H1 (cell line): ENCODE results near the gene FLNA. TPM values are rescaled to one million over a fixed set of nuclear protein-coding genes. Genes with fewer than 3 reads are reported as not detected.

Experiments
- CTCF ChIA-PET: fragments of 300-600 bp; sonication (Branson Sonifier 250); formaldehyde crosslinking; loops from one replicate; lab custom pipeline; 2021; ENCODE audit not compliant: partially characterized antibody; lab: Charles Lee
- POLR2A ChIA-PET: fragments of 300-600 bp; sonication (Branson Sonifier 250); formaldehyde crosslinking; loops from one replicate; lab custom pipeline; 2021; ENCODE audit warnings: inconsistent platforms; ENCODE audit not compliant: partially characterized antibody; lab: Charles Lee
- DNase-seq, 2 experiments: peaks; one replicate each; pipeline versions ENCODE4 v3.0.0 to v3.0.0-alpha.2; 2010 to 2022; ENCODE audit warnings: low spot score in 2 of 2, low read depth in 1 of 2, mixed read lengths in 1 of 2
- FAIRE-seq: peaks from 2 replicates; lab custom pipeline; 2011; peaks lifted over from hg19 to GRCh38; lab: Jason Lieb, UNC
- H2AFZ ChIP-seq: 2 replicates; pipeline ENCODE4 v1.8.1; 2012; ENCODE audit warnings: low read length, inconsistent platforms
- H2AK5ac ChIP-seq: 2 replicates; pipeline ENCODE4 v1.6.1; 2013; ENCODE audit warnings: low read depth, low read length
- H2BK120ac ChIP-seq: replicated peaks from 2 replicates; pipeline ENCODE3; 2013; ENCODE audit warnings: low read depth, low read length, inconsistent platforms
- H2BK12ac ChIP-seq: 2 replicates; pipeline ENCODE4 v1.6.1; 2013; ENCODE audit warnings: low read depth, low read length
- H2BK15ac ChIP-seq: 2 replicates; pipeline ENCODE4 v1.6.1; 2013; ENCODE audit warnings: low read length
- H2BK20ac ChIP-seq: 2 replicates; pipeline ENCODE4 v1.6.1; 2013; ENCODE audit warnings: low read length
- H2BK5ac ChIP-seq: 2 replicates; pipeline ENCODE4 v1.6.1; 2013; ENCODE audit warnings: low read depth, low read length
- H3K14ac ChIP-seq: 2 replicates; pipeline ENCODE4 v1.6.1; 2013; ENCODE audit warnings: inconsistent platforms; ENCODE audit not compliant: insufficient read length
- H3K18ac ChIP-seq: 2 replicates; pipeline ENCODE4 v1.6.1; 2013; ENCODE audit warnings: low read length; ENCODE audit errors: extremely low read depth
- H3K23ac ChIP-seq: 2 replicates; pipeline ENCODE4 v1.6.1; 2013; ENCODE audit warnings: inconsistent platforms; ENCODE audit not compliant: insufficient read length
- H3K23me2 ChIP-seq: 2 replicates; pipeline ENCODE4 v1.6.1; 2013; ENCODE audit warnings: low read depth, low read length
- H3K27ac ChIP-seq: 2 replicates; pipeline ENCODE4 v1.6.1; 2011; ENCODE audit warnings: low read depth, low read length, inconsistent platforms
- H3K27me3 ChIP-seq, 4 experiments: replicated peaks in 1 of 4; 1 replicate in 1 of 4; 2 replicates in 3 of 4; pipeline versions ENCODE4 v1.6.1 to v1.8.1; 2011 to 2013; ENCODE audit warnings: low read length in 3 of 4, mild to moderate bottlenecking in 3 of 4, inconsistent platforms in 2 of 4, mixed read lengths in 2 of 4, moderate library complexity in 1 of 4; ENCODE audit not compliant: control insufficient read depth in 3 of 4, insufficient read depth in 3 of 4; ENCODE audit errors: extremely low read depth in 1 of 4
- H3K36me3 ChIP-seq, 4 experiments: 2 replicates each; pipeline versions ENCODE4 v1.6.1 to v1.8.1; 2011 to 2013; ENCODE audit warnings: mild to moderate bottlenecking in 4 of 4, low read length in 3 of 4, moderate library complexity in 2 of 4, control low read depth in 1 of 4, inconsistent platforms in 1 of 4; ENCODE audit not compliant: insufficient read depth in 4 of 4, control insufficient read depth in 2 of 4
- H3K4ac ChIP-seq: replicated peaks from 2 replicates; pipeline ENCODE3; 2013; ENCODE audit warnings: low read length, low read depth, mixed read lengths, inconsistent platforms; ENCODE audit not compliant: insufficient read length
- H3K4me1 ChIP-seq, 4 experiments: replicated peaks in 1 of 4; 1 replicate in 1 of 4; 2 replicates in 3 of 4; pipeline versions ENCODE4 v1.6.1 to v1.8.1; 2011 to 2013; ENCODE audit warnings: low read length in 3 of 4, inconsistent platforms in 2 of 4, mixed read lengths in 1 of 4; ENCODE audit not compliant: insufficient read depth in 4 of 4, control insufficient read depth in 3 of 4
- H3K4me2 ChIP-seq, 2 experiments: 2 replicates each; pipeline versions ENCODE4 v1.6.1 to v1.8.1; 2011 to 2013; ENCODE audit warnings: low read depth in 2 of 2, low read length in 2 of 2, control low read depth in 1 of 2, inconsistent platforms in 1 of 2, mild to moderate bottlenecking in 1 of 2; ENCODE audit not compliant: insufficient read depth in 1 of 2
- H3K4me3 ChIP-seq, 4 experiments: fragments of 200-600, 300-600 bp in 1 of 4; sonication (generic), shearing (Covaris generic), sonication (Bioruptor Twin) in 1 of 4; 2 replicates each; pipeline versions ENCODE4 v1.5.1 to v1.8.1; 2011 to 2016; ENCODE audit warnings: low read length in 4 of 4, low read depth in 3 of 4, control low read depth in 2 of 4, inconsistent platforms in 2 of 4, mild to moderate bottlenecking in 2 of 4, mixed read lengths in 1 of 4, moderate library complexity in 1 of 4; ENCODE audit not compliant: insufficient read depth in 2 of 4; ENCODE audit errors: extremely low read depth in 1 of 4
- H3K56ac ChIP-seq: replicated peaks from 2 replicates; pipeline ENCODE3; 2013; ENCODE audit warnings: low read depth, mild to moderate bottlenecking, mixed read lengths, low read length, inconsistent platforms; ENCODE audit not compliant: insufficient read length
- H3K79me1 ChIP-seq: 2 replicates; pipeline ENCODE4 v1.6.1; 2013; ENCODE audit warnings: low read depth, low read length, control low read depth
- H3K79me2 ChIP-seq, 2 experiments: 2 replicates each; pipeline versions ENCODE4 v1.6.1 to v1.8.1; 2012 to 2013; ENCODE audit warnings: low read length in 2 of 2, mild to moderate bottlenecking in 2 of 2, inconsistent platforms in 1 of 2; ENCODE audit not compliant: insufficient read depth in 2 of 2, control insufficient read depth in 1 of 2
- H3K9ac ChIP-seq, 4 experiments: replicated peaks in 1 of 4; 1 replicate in 1 of 4; 2 replicates in 3 of 4; pipeline versions ENCODE4 v1.6.1 to v1.8.1; 2011 to 2013; ENCODE audit warnings: low read depth in 3 of 4, low read length in 3 of 4, control low read depth in 2 of 4, mild to moderate bottlenecking in 2 of 4, moderate library complexity in 2 of 4, inconsistent platforms in 1 of 4; ENCODE audit errors: extremely low read depth in 1 of 4
- H3K9me3 ChIP-seq, 2 experiments: 2 replicates each; pipeline versions ENCODE4 v1.6.1 to v1.8.1; 2012 to 2013; ENCODE audit warnings: mild to moderate bottlenecking in 2 of 2, moderate library complexity in 2 of 2, control low read depth in 1 of 2, inconsistent platforms in 1 of 2, low read depth in 1 of 2, low read length in 1 of 2, mixed read lengths in 1 of 2; ENCODE audit not compliant: insufficient read depth in 2 of 2
- H4K20me1 ChIP-seq, 2 experiments: replicated peaks in 1 of 2; 2 replicates each; pipeline versions ENCODE3 to v1.8.1; 2011 to 2013; ENCODE audit warnings: inconsistent platforms in 2 of 2, low read length in 2 of 2, mild to moderate bottlenecking in 1 of 2; ENCODE audit not compliant: insufficient read depth in 2 of 2, control insufficient read depth in 1 of 2
- H4K5ac ChIP-seq: 2 replicates; pipeline ENCODE4 v1.6.1; 2013; ENCODE audit warnings: low read length, low read depth, mixed read lengths, inconsistent platforms; ENCODE audit not compliant: insufficient read length
- H4K8ac ChIP-seq: 2 replicates; pipeline ENCODE4 v1.8.0; 2013; ENCODE audit warnings: mild to moderate bottlenecking, moderate library complexity, low read length, inconsistent platforms; ENCODE audit not compliant: insufficient read depth; ENCODE audit errors: extremely low read depth
- H4K91ac ChIP-seq: replicated peaks from 2 replicates; pipeline ENCODE3; 2013; ENCODE audit warnings: low read length, mixed read lengths, inconsistent platforms; ENCODE audit not compliant: insufficient read length
- CHD2 ChIP-seq: IDR thresholded peaks from 2 replicates; pipeline ENCODE4 v1.6.1; 2012; ENCODE audit warnings: low read length, improper control_type of control experiment
- CREB1 ChIP-seq: IDR thresholded peaks from 2 replicates; pipeline ENCODE4 v1.6.1; 2012; ENCODE audit warnings: inconsistent platforms
- EP300 ChIP-seq, 2 experiments: IDR thresholded peaks; 1 replicate in 1 of 2; 2 replicates in 1 of 2; pipeline ENCODE4 v1.6.1; 2011 to 2012; ENCODE audit warnings: low read depth in 2 of 2, low read length in 2 of 2, mild to moderate bottlenecking in 2 of 2, borderline replicate concordance in 1 of 2, inconsistent platforms in 1 of 2, moderate library complexity in 1 of 2
- KDM4A ChIP-seq: IDR thresholded peaks from one replicate; pipeline ENCODE4 v1.7.1; 2012; ENCODE audit warnings: low read depth, mild to moderate bottlenecking, moderate library complexity, low read length, inconsistent platforms; ENCODE audit not compliant: severe bottlenecking
- TAF7 ChIP-seq: optimal IDR thresholded peaks from 2 replicates; pipeline ENCODE3; 2011; ENCODE audit warnings: low read depth, mild to moderate bottlenecking, inconsistent platforms, low read length, moderate library complexity, borderline replicate concordance
- USF2 ChIP-seq: IDR thresholded peaks from 2 replicates; pipeline ENCODE4 v1.6.1; 2011; ENCODE audit warnings: low read length, improper control_type of control experiment
- WGBS, 2 experiments: shearing (Covaris generic) in 1 of 2; methylation state at CpG; one replicate each; pipeline versions ENCODE4 v1.1.6 to v1.1.7; 2013 to 2015; ENCODE audit warnings: low lambda C conversion rate in 2 of 2, mixed read lengths in 2 of 2, inconsistent platforms in 1 of 2, low coverage in 1 of 2, missing lambda C conversion rate in 1 of 2; ENCODE audit not compliant: insufficient replicate concordance in 2 of 2, insufficient coverage in 1 of 2, insufficient read length in 1 of 2; ENCODE audit errors: extremely low coverage in 1 of 2, missing lambda C conversion rate in 1 of 2; 5-methylcytosine and 5-hydroxymethylcytosine counted together
- polyA plus RNA-seq, 7 experiments: library from polyadenylated mRNA; depleted of rRNA in 3 of 7; stranded (reverse) in 5 of 7; unstranded in 2 of 7; fragments of >200 nt in 5 of 7; fragments of 200-250 nt in 2 of 7; gene quantifications; 1 replicate in 5 of 7; 2 replicates in 1 of 7; 4 replicates in 1 of 7; pipeline versions ENCODE4 v1.2.1 to v1.2.3, GENCODE V29; 2011 to 2013; ENCODE audit warnings: missing spikeins in 2 of 7, mixed read lengths in 2 of 7
- total RNA-seq: library from RNA; stranded (reverse); fragmentation: NEBNext Ultra II Directional; extraction: Animal tissue kit (Norgen Biotek cat#: 25700); gene quantifications from 2 replicates; pipeline ENCODE4 v1.2.1, GENCODE V29; 2021
- TF ChIP-seq, protein P1 (sequence below): IDR thresholded peaks from 2 replicates; pipeline ENCODE4 v1.6.1; 2012; ENCODE audit warnings: inconsistent platforms

Gene FLNA
- total and polyA plus RNA-seq, 2 of the 8 experiments (the other 6 are each of a cell fraction or from before 2014, with no cell fraction given) = 315 to 925 TPM

DNA sequence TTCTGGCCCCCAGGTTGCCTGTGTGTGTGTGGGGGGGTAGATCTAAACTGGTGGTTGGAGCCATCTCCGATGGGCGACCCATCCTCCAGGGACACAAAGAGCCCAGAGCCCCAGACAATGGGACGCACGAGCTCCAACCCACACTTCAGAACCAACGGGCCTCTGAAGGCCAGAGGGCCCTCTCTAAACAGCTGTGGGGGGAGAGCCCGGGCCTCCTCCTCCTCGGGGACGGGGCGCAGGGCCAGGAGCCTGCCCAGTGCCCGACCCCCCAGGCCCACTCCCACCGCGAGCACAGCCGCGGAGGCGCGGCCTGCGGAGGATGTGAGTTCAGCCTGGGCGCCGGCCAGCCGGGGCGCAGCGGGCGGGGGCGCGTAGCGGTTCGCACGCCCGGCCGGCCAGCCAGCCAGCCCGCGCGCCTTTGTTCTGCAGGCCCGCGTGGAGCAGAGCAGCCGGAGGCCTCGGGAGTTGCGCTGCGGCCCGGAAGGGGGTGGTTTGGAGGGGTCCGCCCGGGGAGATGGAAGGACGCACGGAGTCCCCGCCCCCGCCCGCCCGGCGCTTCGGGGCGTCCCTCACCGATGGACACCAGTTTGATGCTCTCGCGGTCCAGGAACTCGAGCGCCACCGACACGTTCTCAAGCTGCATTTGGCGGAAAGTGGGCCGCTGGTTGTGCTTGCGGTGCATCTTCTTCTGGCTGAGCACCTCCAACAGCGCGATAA lies 4.0 kb downstream of the FLNA start:
- ChIA-PET POLR2A (interaction anchor here (0.6 to 11.8 kb wide), 13 partner anchors 11 to 399 kb away, joined by 3 to 348 read pairs (median 3); partner anchors contain the start of genes DNASE1L1, EMD, HCFC1 and RPL10), CTCF (interaction anchor here (0.5 kb wide), 1 partner anchor 166 kb away, joined by 3 read pairs; no protein-coding TSS in a partner anchor)
- Histone ChIP-seq H3K56ac (peak overlapping the region; percentile 82), H4K5ac (peak overlapping the region; percentile 67), H2AK5ac (peak overlapping the region; percentile 48; the same call in 1 of the 2 replicates), H4K8ac (peak overlapping the region; percentile 93), H4K91ac (peak overlapping the region; percentile 91), H3K9ac (peak overlapping the region; percentile 92 to 97 (median 94)), H3K9me3 (no peaks in the 10 kb centered on the region), H3K4me1 (peaks cover 0 to 18% (median 11%) of the 10 kb centered on the region in 4 experiments; a peak in 6 of 7 replicates), H3K79me2 (peaks cover 8 to 50% of the 10 kb centered on the region in 2 experiments; a peak in 3 of 4 replicates), H2BK120ac (no peak overlapping the region), H3K36me3 (peaks cover 17 to 37% (median 26%) of the 10 kb centered on the region in 4 experiments), H3K4me2 (peak overlapping the region; percentile 82 to 86), H2BK12ac (0 out of 2 replicates have a peak overlapping the region, but pooled peaks have one; percentile 50), H2BK5ac (peak overlapping the region; percentile 96), H2BK20ac (no peak overlapping the region), H3K18ac (peak overlapping the region; percentile 90; the same call in 1 of the 2 replicates), H3K4me3 (peak overlapping the region; percentile 82 to 96 (median 90)), H3K23ac (no peak overlapping the region), H3K4ac (no peak overlapping the region), H3K14ac (no peak overlapping the region), H4K20me1 (peaks cover 11 to 20% of the 10 kb centered on the region in 2 experiments), H3K23me2 (peaks cover 5% of the 10 kb centered on the region; the same call in 1 of the 2 replicates), H3K27ac (peak overlapping the region; percentile 97), H3K79me1 (peaks cover 3% of the 10 kb centered on the region; the same call in 1 of the 2 replicates), H2BK15ac (no peak overlapping the region), H2AFZ (no peak overlapping the region), H3K27me3 (no peaks in the 10 kb centered on the region; a peak in 2 of 7 replicates)
- no peak for DNase-seq
- WGBS, 2 experiments = 0% methylated on average over 4 of the region's 63 CpGs; no CpG with 5 or more reads in 1 of the 2 experiments
- no peak for FAIRE-seq
- no peak for TF ChIP-seq CREB1
- TF ChIP-seq, protein P1, sequence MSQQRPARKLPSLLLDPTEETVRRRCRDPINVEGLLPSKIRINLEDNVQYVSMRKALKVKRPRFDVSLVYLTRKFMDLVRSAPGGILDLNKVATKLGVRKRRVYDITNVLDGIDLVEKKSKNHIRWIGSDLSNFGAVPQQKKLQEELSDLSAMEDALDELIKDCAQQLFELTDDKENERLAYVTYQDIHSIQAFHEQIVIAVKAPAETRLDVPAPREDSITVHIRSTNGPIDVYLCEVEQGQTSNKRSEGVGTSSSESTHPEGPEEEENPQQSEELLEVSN = no peak
- no peak for TF ChIP-seq EP300 (IDR thresholded peaks at IDR 0.05; ENCODE audit: borderline replicate concordance in 1 of 2, low read depth in 2 of 2, low read length in 2 of 2)
- TF ChIP-seq USF2 = 0 out of 2 replicates have a peak, but pooled peaks have one; percentile 24
- 0 out of 2 replicates have a peak, but pooled peaks have one; percentile 6 for TF ChIP-seq CHD2
- no peak for TF ChIP-seq KDM4A
- peak; percentile 7 for TF ChIP-seq TAF7
